Breast epithelium (tissue), 3 donors: ENCODE measurements around the gene SMIM5.

Source experiments
- CTCF ChIP-seq, 3 donors: fragments of 450-650 bp; IDR thresholded peaks; one replicate each; pipeline ENCODE4 v1.5.1; 2016 to 2017; ENCODE audit warnings: antibody characterized with exemption in 3 of 3, mild to moderate bottlenecking in 3 of 3, moderate library complexity in 3 of 3
- POLR2A ChIP-seq: fragments of 450-650 bp; IDR thresholded peaks from one replicate; pipeline ENCODE4 v1.6.1; 2016; ENCODE audit warnings: antibody characterized with exemption, mild to moderate bottlenecking, moderate library complexity

DNA sequence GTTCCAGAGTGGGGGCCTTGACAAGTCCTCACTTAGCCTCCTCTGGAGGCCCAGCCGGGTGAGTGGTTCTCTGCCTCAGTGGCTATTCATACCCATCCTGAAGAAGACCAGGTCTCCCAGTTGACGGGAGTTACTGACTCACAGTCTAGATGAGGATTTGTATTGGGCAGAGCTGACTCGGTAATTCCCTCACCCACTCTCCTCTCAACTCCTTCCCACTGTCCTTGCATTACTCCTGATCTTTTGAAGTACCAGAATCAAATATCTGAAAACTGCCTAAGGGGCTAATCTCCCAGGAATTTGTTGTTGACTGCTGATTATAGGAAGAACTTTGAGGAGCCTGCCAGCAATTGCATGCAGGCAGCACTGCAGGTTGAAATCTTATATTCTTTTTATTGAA lies 48.1 kb downstream of the SMIM5 start:
- TF ChIP-seq CTCF (IDR thresholded peaks at IDR 0.05) (no peak), POLR2A (no peak)
